GM12874 (cell line): ENCODE data around the gene CCDC8.

ENCODE experiments used
- TF ChIP-seq, protein P1 (sequence below): IDR thresholded peaks from 2 replicates; pipeline ENCODE4 v1.5.1; 2011; ENCODE audit warnings: low read depth, mild to moderate bottlenecking, control low read depth, low read length, moderate library complexity; ENCODE audit not compliant: insufficient read depth

CCDC8 gene

DNA sequence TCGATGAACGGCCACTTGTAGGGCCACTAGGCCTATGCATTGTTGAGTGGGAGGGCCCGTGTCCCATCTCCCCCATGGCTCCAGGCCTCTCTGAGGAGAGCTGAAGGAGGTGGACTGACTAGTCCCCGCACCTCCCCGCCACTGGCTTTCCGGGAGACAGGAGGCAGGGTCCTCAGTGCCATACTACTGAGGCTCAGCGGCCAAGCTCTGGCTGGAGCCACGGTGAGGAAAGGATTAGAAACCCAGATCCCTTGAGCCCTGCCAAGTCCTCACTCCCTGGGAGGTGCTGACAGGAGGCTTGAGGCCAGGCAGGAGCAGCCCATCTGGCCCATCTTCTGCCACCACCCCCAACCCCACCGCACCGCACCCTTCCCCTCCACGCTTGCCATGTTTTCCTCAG is 29.0 kb downstream of the CCDC8 start:
- TF ChIP-seq, protein P1, sequence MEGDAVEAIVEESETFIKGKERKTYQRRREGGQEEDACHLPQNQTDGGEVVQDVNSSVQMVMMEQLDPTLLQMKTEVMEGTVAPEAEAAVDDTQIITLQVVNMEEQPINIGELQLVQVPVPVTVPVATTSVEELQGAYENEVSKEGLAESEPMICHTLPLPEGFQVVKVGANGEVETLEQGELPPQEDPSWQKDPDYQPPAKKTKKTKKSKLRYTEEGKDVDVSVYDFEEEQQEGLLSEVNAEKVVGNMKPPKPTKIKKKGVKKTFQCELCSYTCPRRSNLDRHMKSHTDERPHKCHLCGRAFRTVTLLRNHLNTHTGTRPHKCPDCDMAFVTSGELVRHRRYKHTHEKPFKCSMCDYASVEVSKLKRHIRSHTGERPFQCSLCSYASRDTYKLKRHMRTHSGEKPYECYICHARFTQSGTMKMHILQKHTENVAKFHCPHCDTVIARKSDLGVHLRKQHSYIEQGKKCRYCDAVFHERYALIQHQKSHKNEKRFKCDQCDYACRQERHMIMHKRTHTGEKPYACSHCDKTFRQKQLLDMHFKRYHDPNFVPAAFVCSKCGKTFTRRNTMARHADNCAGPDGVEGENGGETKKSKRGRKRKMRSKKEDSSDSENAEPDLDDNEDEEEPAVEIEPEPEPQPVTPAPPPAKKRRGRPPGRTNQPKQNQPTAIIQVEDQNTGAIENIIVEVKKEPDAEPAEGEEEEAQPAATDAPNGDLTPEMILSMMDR: no peak

GRCh38 chr19:46383846-46384245 is 29.5 kb downstream of the CCDC8 start:
- TF ChIP-seq, protein P1: no peak

DNA sequence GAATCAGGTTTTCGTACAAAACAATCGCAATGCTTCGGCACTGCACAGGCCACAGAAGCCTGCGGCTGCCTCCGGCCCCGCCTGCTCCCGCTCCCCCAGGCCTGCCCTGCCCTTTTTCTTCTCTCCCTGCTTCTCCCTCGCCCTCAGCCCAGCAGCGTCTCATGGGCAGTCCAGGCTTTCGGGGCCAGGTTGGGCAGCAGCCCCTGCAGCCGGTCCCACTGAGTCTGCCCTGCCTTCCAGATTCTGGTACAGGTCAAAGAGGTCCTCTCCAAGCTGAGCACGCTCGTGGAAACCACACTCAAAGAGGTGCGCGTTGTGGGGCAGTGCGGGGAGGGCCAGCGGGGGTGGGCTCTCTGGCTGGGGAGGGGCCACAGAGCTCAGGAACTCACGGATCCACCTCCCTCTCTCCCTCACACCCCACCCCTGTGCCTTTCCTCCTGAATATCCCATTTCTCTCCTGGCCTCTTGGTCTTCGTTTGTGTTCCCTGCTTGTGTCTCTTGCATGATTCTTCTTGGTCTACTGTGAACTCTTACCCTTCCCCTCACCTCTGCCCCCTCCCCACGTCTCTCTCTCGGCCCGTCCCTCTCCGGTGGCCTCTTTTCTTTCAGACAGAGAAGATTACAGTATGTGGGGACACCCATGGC is 30.1 kb downstream of the CCDC8 start:
- TF ChIP-seq, protein P1: no peak

DNA sequence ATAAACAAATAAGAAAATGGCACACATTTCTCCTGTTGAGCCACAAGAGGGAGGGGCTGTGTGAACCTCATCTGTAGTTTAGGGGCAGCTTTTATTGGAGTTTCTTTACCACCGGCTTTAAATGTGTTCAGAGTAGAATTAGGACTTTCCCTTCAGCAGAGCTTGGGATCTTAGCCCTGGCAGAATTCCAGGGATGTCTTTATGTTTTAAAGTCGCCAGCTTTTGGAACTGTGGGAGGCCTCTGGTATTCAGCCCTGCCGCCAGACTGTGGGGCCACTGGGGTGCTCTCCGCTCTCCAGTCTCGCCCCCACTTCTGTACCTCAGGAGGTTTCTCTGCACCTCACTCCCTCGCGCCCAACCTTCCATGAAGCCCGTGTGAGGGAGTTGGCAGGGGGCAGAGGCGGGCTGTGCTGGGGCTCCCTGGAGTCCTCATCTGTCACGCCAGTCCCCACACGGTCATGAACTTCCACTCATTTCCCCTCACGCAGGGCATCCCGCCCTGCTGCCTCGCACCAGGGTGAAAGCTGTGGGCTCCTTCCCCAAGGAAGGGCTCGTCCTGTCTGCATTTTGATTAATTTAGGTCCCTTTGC is 31.5 kb downstream of the CCDC8 start:
- TF ChIP-seq, protein P1: no peak

GRCh38 chr19:46381346-46381745 is 32.0 kb downstream of the CCDC8 start:
- TF ChIP-seq, protein P1: no peak

- TF ChIP-seq, protein P1: no peak
Measured at GRCh38 chr19:46380690-46381089, 32.7 kb downstream of the CCDC8 start.

DNA sequence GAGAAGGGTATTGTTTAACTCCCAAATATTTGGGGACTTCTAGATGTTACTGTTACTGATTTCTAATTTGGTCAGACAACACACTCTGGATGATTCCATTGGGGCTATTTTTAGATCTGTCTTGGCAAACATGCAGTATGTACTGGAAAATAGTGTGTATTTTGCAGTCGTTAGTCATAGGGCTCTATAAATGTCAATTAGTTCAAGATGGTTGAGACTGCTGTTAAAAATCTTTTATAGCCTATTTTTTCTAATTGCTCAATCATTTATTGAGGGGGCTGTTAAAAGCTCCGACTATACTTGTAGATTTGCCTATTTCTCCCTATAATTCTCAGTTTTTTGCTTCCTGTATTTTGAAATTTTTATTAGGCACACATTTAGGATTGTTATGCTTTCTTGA is 35.1 kb downstream of the CCDC8 start:
- TF ChIP-seq, protein P1: no peak
